WTC11 (cell line): Measurements from ENCODE around the gene IRF2BP2. TPM values are rescaled to one million over a fixed set of nuclear protein-coding genes. Genes with fewer than 3 reads are reported as not detected.

Experiments used
- ATAC-seq: fragments of 200-7000 bp; cut with Tn5 transposase; 2 replicates; pipeline ENCODE4 v1.10.0; 2021; ENCODE audit warnings: mild to moderate bottlenecking, moderate library complexity
- CTCF ChIA-PET: fragments of 300-600 bp; sonication (Branson Sonifier 250); formaldehyde crosslinking; loops from one replicate; lab custom pipeline; 2021; ENCODE audit warnings: antibody characterized with exemption; lab: Charles Lee
- POLR2A ChIA-PET: fragments of 350-600 bp; sonication (Branson Sonifier 250); formaldehyde crosslinking; loops from one replicate; lab custom pipeline; 2021; ENCODE audit warnings: antibody characterized with exemption; lab: Charles Lee
- DNase-seq: peaks from one replicate; pipeline ENCODE4 v3.0.0; 2021; ENCODE audit warnings: low spot score
- H3K27ac Mint-ChIP-seq: 2 replicates; pipeline ENCODE4 v1.8.0; 2021; ENCODE audit warnings: mixed read lengths
- H3K27me3 Mint-ChIP-seq: 2 replicates; pipeline ENCODE4 v1.8.0; 2021; ENCODE audit warnings: low read depth, mild to moderate bottlenecking, moderate library complexity, mixed read lengths
- H3K36me3 Mint-ChIP-seq: 2 replicates; pipeline ENCODE4 v1.8.0; 2021; ENCODE audit warnings: mixed read lengths
- H3K4me1 Mint-ChIP-seq: 2 replicates; pipeline ENCODE4 v1.8.0; 2022; ENCODE audit warnings: mixed read lengths
- H3K4me3 Mint-ChIP-seq: 2 replicates; pipeline ENCODE4 v1.8.0; 2021; ENCODE audit warnings: mild to moderate bottlenecking, moderate library complexity, mixed read lengths
- H3K9me3 Mint-ChIP-seq: 2 replicates; pipeline ENCODE4 v1.8.0; 2021; ENCODE audit warnings: mixed read lengths
- E2F4 ChIP-seq: sonication (generic); formaldehyde crosslinking; IDR thresholded peaks from 2 replicates; pipeline ENCODE4 v1.8.1; 2022; ENCODE audit warnings: low read depth, mild to moderate bottlenecking, moderate library complexity, missing genetic modification reagents, borderline replicate concordance
- FOXJ3 ChIP-seq: sonication (generic); formaldehyde crosslinking; IDR thresholded peaks from 2 replicates; pipeline ENCODE4 v1.9.0; 2021; ENCODE audit warnings: missing genetic modification reagents, mild to moderate bottlenecking, borderline replicate concordance
- FOXK1 ChIP-seq: sonication (generic); formaldehyde crosslinking; IDR thresholded peaks from 2 replicates; pipeline ENCODE4 v1.8.0; 2022; ENCODE audit warnings: mild to moderate bottlenecking, moderate library complexity, missing genetic modification reagents
- HMGA2 ChIP-seq: fragments of 250-450 bp; sonication (Bioruptor Pico); IDR thresholded peaks from 2 replicates; pipeline ENCODE4 v1.4.0; 2021; ENCODE audit warnings: mild to moderate bottlenecking, moderate library complexity
- IRF1 ChIP-seq: sonication (generic); formaldehyde crosslinking; IDR thresholded peaks from 2 replicates; pipeline ENCODE4 v1.8.0; 2023; ENCODE audit warnings: missing genetic modification reagents
- IRF2 ChIP-seq: sonication (generic); formaldehyde crosslinking; IDR thresholded peaks from 2 replicates; pipeline ENCODE4 v1.8.0; 2022; ENCODE audit warnings: low read depth, missing genetic modification reagents, borderline replicate concordance
- MYBL2 ChIP-seq: sonication (generic); formaldehyde crosslinking; IDR thresholded peaks from 2 replicates; pipeline ENCODE4 v1.8.1; 2023; ENCODE audit warnings: mild to moderate bottlenecking, moderate library complexity, missing genetic modification reagents
- NFATC4 ChIP-seq: fragments of 250-450 bp; sonication (Bioruptor Pico); IDR thresholded peaks from 2 replicates; pipeline ENCODE4 v1.9.0; 2021; ENCODE audit warnings: mild to moderate bottlenecking
- STAT6 ChIP-seq: sonication (generic); formaldehyde crosslinking; conservative IDR thresholded peaks from 2 replicates; pipeline ENCODE4 v1.8.1; 2023; ENCODE audit warnings: mild to moderate bottlenecking, low read depth, missing genetic modification reagents, moderate library complexity
- TCF7 ChIP-seq: sonication (generic); formaldehyde crosslinking; IDR thresholded peaks from 2 replicates; pipeline ENCODE4 v1.8.0; 2022; ENCODE audit warnings: mild to moderate bottlenecking, low read depth, missing genetic modification reagents, moderate library complexity
- ZBTB21 ChIP-seq: sonication (generic); formaldehyde crosslinking; IDR thresholded peaks from 2 replicates; pipeline ENCODE4 v1.8.1; 2023; ENCODE audit warnings: mild to moderate bottlenecking, missing genetic modification reagents, borderline replicate concordance
- ZNF138 ChIP-seq: sonication (generic); formaldehyde crosslinking; conservative IDR thresholded peaks from 2 replicates; pipeline ENCODE4 v1.8.1; 2022; ENCODE audit warnings: mild to moderate bottlenecking, moderate library complexity, missing genetic modification reagents
- ZNF232 ChIP-seq: sonication (generic); formaldehyde crosslinking; IDR thresholded peaks from 2 replicates; pipeline ENCODE4 v1.8.0; 2022; ENCODE audit warnings: mild to moderate bottlenecking, missing genetic modification reagents
- ZNF416 ChIP-seq: fragments of 250-450 bp; sonication (Bioruptor Pico); IDR thresholded peaks from 2 replicates; pipeline ENCODE4 v1.9.0; 2021; ENCODE audit warnings: mild to moderate bottlenecking, inconsistent platforms
- ZNF425 ChIP-seq: fragments of 250-450 bp; sonication (Bioruptor Pico); conservative IDR thresholded peaks from 2 replicates; pipeline ENCODE4 v1.9.0; 2021; ENCODE audit warnings: mild to moderate bottlenecking
- total RNA-seq: library from RNA; stranded (reverse); gene quantifications from 3 replicates; pipeline ENCODE4 v1.2.3, GENCODE V29; 2021

IRF2BP2 gene
- total RNA-seq, 1 experiment from 2014 or later: 70.9 TPM

- TF ChIP-seq ZNF416 (CRISPR knock-in tag): no peak
- no peak for TF ChIP-seq ZNF425 (CRISPR knock-in tag)
- TF ChIP-seq ZBTB21: no peak
- TF ChIP-seq MYBL2 (CRISPR knock-in tag): no peak
Measured at GRCh38 chr1:234647758-234648157, 37.8 kb upstream of the IRF2BP2 start (continued).

- POLR2A ChIA-PET: no interaction called here
Measured at GRCh38 chr1:234647245-234647644, 37.3 kb upstream of the IRF2BP2 start.

GRCh38 chr1:234645964-234646363, 36.0 kb upstream of the IRF2BP2 start:
- DNase-seq (no peak), ATAC-seq (no peak)
- Mint-ChIP-seq H3K27me3 (no peaks in the 10 kb centered on the region), H3K36me3 (peaks cover 4% of the 10 kb centered on the region; the same call in 1 of the 2 replicates), H3K4me3 (no peak overlapping the region), H3K9me3 (peaks cover 23% of the 10 kb centered on the region), H3K4me1 (peaks cover 5% of the 10 kb centered on the region), H3K27ac (no peak overlapping the region)
- CTCF ChIA-PET: no interaction called here
- POLR2A ChIA-PET: no interaction called here
- TF ChIP-seq ZNF138 (CRISPR knock-in tag) (no peak), IRF1 (CRISPR knock-in tag) (no peak), FOXK1 (CRISPR knock-in tag) (no peak), ZNF232 (CRISPR knock-in tag) (no peak), E2F4 (CRISPR knock-in tag) (no peak), IRF2 (CRISPR knock-in tag) (no peak), STAT6 (CRISPR knock-in tag) (no peak)

More at GRCh38 chr1:234647245-234647644, 37.3 kb upstream of the IRF2BP2 start:
- TF ChIP-seq FOXJ3 (CRISPR knock-in tag) (no peak), NFATC4 (no peak), HMGA2 (CRISPR knock-in tag) (peak; percentile 62; the same call in 1 of the 2 replicates)
- H3K27me3 Mint-ChIP-seq: no peaks in the 10 kb centered on the region
- H3K9me3 Mint-ChIP-seq: peaks cover 21% of the 10 kb centered on the region
- no peaks in the 10 kb centered on the region for H3K4me1 Mint-ChIP-seq
- DNase-seq (no peak), ATAC-seq (no peak)
- H3K27ac Mint-ChIP-seq: no peak overlapping the region
- no peak overlapping the region for H3K4me3 Mint-ChIP-seq
- CTCF ChIA-PET: no interaction called here
- peaks cover 4% of the 10 kb centered on the region; the same call in 1 of the 2 replicates for H3K36me3 Mint-ChIP-seq

- Mint-ChIP-seq H3K4me3 (no peak overlapping the region), H3K27ac (no peak overlapping the region), H3K4me1 (peaks cover 8% of the 10 kb centered on the region), H3K9me3 (peaks cover 23% of the 10 kb centered on the region), H3K36me3 (peaks cover 4% of the 10 kb centered on the region; the same call in 1 of the 2 replicates), H3K27me3 (no peaks in the 10 kb centered on the region)
- TF ChIP-seq TCF7 (CRISPR knock-in tag): no peak
- POLR2A ChIA-PET: no interaction called here
- no peak for DNase-seq
- ATAC-seq: no peak
- CTCF ChIA-PET: no interaction called here
Measured at GRCh38 chr1:234645474-234645953, 35.5 kb upstream of the IRF2BP2 start.
